GM18951 (cell line): ENCODE results near the gene TAF15.

Experiments
- POLR2A ChIP-seq: IDR thresholded peaks from 4 replicates; pipeline ENCODE4 v1.6.1; 2011; ENCODE audit warnings: mild to moderate bottlenecking; ENCODE audit not compliant: insufficient read length, insufficient read depth; ENCODE audit errors: extremely low read depth
- in situ Hi-C: fragments of 300-500 bp; cut with MboI; formaldehyde crosslinking; loops from one replicate; pipeline ENCODE4 v1.12.0; 2022; ENCODE audit warnings: low sequenced_read_pairs, mixed read lengths, inconsistent platforms; ENCODE audit not compliant: unreplicated experiment

TAF15 gene

DNA sequence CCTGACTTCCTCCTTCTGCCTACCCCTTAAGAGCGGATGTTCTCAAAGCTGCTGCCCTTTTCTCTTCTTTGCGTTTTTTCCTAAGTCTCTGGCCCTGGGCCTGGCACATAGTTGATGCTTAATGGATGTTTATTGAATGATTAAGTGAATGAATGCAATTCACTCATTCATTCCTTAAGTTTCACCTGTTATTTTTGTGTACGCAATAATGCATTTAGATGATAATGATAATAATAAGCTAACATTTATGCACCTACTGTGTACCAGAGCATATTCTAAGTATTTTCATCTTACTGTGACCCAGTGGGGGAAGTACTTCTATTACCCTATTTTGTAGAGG lies 66.5 kb downstream of the TAF15 start:
- in situ Hi-C loops: no loop called here
- no peak for TF ChIP-seq POLR2A

DNA sequence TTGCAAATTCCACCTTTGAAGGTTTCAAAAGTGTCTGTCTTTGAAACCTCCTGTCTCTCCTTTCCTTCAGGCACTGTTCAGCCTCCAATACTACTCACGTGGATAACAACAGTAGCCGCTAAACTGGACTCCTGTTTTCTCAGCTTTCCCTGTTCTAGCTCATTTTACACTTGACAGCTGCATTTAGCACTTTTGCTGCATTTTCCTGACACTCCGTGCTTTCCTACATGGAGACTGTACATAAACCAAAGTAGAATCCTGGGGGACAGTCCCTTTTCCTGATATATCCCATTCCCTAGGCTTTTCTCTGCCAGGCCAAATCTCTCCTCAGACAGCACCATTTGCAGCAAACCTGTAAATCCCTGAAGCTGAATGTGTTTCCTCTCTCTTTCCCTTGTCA lies 67.2 kb downstream of the TAF15 start:
- in situ Hi-C loops: no loop called here
- TF ChIP-seq POLR2A: no peak

- in situ Hi-C loops: no loop called here
- no peak for TF ChIP-seq POLR2A
These were observed 68.2 kb downstream of the TAF15 start for GRCh38 chr17:35877345-35878029.

GRCh38 chr17:35878361-35878760 lies 69.1 kb downstream of the TAF15 start:
- TF ChIP-seq POLR2A: no peak
- in situ Hi-C loops: no loop called here

GRCh38 chr17:35879773-35880654 lies 70.7 kb downstream of the TAF15 start, which contains the start of gene CCL5:
CCL5 (minus strand) TSS chr17:35880360.
- in situ Hi-C loops: no loop called here
- TF ChIP-seq POLR2A: peak; percentile 80

DNA sequence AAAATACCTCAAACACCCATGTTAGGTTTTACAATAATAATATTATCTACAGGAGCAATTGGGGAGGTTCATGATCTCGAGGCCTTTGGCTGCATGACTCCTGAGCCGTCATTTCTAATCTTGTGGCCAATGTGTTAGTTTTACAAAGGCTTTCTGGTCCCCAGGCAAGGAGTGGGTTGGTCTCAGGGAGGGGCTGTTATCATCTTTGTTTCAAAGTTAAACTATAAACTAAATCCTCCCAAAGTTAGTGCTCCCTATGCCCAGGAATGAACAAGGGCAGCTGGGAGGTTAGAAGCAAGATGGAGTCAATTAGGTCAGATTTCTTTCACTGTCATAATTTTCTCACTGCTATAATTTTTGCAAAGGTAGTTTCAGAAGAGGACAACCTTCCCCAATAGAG lies 80.0 kb downstream of the TAF15 start:
- in situ Hi-C loops: no loop called here
- TF ChIP-seq POLR2A: no peak

- in situ Hi-C loops: no loop called here
- no peak for TF ChIP-seq POLR2A
These were observed 80.8 kb downstream of the TAF15 start for GRCh38 chr17:35889818-35890773.

DNA sequence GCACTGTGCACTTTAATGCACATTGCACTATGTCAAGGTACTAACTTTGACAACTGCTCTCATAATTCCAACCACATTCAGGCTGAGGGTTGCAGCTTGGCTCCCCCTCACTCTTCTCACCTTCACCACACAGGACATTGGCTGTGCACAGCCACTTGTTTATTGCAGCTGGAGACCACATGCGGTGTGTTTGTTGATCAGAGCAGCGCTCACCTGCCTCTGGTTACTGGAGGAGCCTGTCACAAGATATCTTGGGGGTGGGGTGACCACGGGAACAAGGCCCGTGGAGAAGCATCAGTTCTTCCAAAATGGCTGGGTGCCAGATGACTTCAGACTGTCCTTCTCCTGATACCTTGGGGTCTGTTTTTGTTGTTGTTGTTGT lies 81.5 kb downstream of the TAF15 start:
- TF ChIP-seq POLR2A: no peak
- in situ Hi-C loops: no loop called here

GRCh38 chr17:35891269-35891668 lies 82.0 kb downstream of the TAF15 start:
- no peak for TF ChIP-seq POLR2A
- in situ Hi-C loops: no loop called here

GRCh38 chr17:35892091-35893035 lies 83.1 kb downstream of the TAF15 start:
- TF ChIP-seq POLR2A: no peak
- in situ Hi-C loops: no loop called here

DNA sequence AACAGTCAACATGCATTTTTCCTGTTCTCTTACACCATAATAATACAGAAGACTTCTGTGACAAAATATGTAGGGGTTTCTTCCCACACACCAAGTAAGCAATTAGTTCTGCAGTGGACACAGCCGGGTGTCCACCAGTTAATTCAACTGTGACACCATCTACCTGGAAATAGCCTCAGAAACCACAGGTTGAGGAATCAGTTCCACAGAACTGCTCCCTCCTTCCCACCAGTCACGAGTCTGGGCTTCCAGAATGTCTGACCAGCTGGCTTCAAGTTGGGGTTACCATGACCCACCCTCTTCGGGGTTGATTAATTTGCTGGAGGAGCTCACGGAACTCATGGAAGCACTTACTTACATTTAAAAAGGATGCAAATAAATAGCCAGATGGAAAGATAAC lies 84.5 kb downstream of the TAF15 start:
- in situ Hi-C loops: no loop called here
- no peak for TF ChIP-seq POLR2A

GRCh38 chr17:35894206-35894605 lies 84.9 kb downstream of the TAF15 start:
- no peak for TF ChIP-seq POLR2A
- in situ Hi-C loops: no loop called here
